Ascending aorta (tissue), 2 donors: ENCODE results near the gene RNF220. TPM values are rescaled to one million over a fixed set of nuclear protein-coding genes. Genes with fewer than 3 reads are reported as not detected.

Source experiments
- DNase-seq, 2 donors: peaks; one replicate each; pipeline ENCODE4 v3.0.0-alpha.2; 2019; ENCODE audit warnings: low spot score in 2 of 2
- H3K27ac ChIP-seq, 2 donors: fragments of 200-600 bp; sonication (generic); one replicate each; pipeline ENCODE4 v1.5.1; 2016 to 2017; ENCODE audit warnings: mild to moderate bottlenecking in 1 of 2
- H3K27me3 ChIP-seq: fragments of 200-600 bp; sonication (generic); one replicate; pipeline ENCODE4 v1.5.1; 2017
- H3K36me3 ChIP-seq, 2 donors: fragments of 200-600 bp; sonication (generic); one replicate each; pipeline ENCODE4 v1.5.1; 2016
- H3K4me1 ChIP-seq, 2 donors: fragments of 200-600 bp; sonication (generic); one replicate each; pipeline ENCODE4 v1.5.1; 2016 to 2017; ENCODE audit warnings: mild to moderate bottlenecking in 1 of 2
- H3K4me3 ChIP-seq, 2 donors: fragments of 200-600 bp; sonication (generic); one replicate each; pipeline ENCODE4 v1.5.1; 2016 to 2017; ENCODE audit warnings: mild to moderate bottlenecking in 1 of 2
- H3K9me3 ChIP-seq, 2 donors: fragments of 200-600 bp; sonication (generic); one replicate each; pipeline ENCODE4 v1.5.1; 2016
- CTCF ChIP-seq, 3 experiments: fragments of 200-600 bp in 2 of 3; fragments of 450-650 bp in 1 of 3; sonication (generic) in 2 of 3; IDR thresholded peaks; one replicate each; pipeline ENCODE4 v1.5.1; 2016 to 2019; ENCODE audit warnings: antibody characterized with exemption in 3 of 3, mild to moderate bottlenecking in 1 of 3, moderate library complexity in 1 of 3
- intact Hi-C: fragments of 100-400 bp; cut with DNase I; formaldehyde crosslinking; loops from one replicate; pipeline ENCODE4 v1.15.1; 2023
- total RNA-seq: library from RNA; depleted of rRNA; stranded (reverse); fragments of >200 nt; gene quantifications from one replicate; pipeline ENCODE4 v1.1.0, GENCODE V29; 2016

RNF220 gene
- total RNA-seq, 1 donor from 2014 or later: 54.8 TPM

GRCh38 chr1:44424747-44425146 lies 19.7 kb downstream of the RNF220 start:
- TF ChIP-seq CTCF (IDR thresholded peaks at IDR 0.05): no peak
- intact Hi-C loops: loop anchor here (2.0 to 5.0 kb wide), 2 partner anchors 56 to 97 kb away; no protein-coding TSS in a partner anchor
- DNase-seq: no peak
- no peaks in the 10 kb centered on the region for H3K27me3 ChIP-seq
- peaks cover 5 to 8% of the 10 kb centered on the region in 2 donors for H3K4me1 ChIP-seq
- no peaks in the 10 kb centered on the region for H3K9me3 ChIP-seq
- no peak overlapping the region for H3K4me3 ChIP-seq
- H3K36me3 ChIP-seq: no peaks in the 10 kb centered on the region
- H3K27ac ChIP-seq: no peak overlapping the region

- Histone ChIP-seq H3K27ac (no peak overlapping the region), H3K27me3 (no peaks in the 10 kb centered on the region), H3K4me1 (peaks cover 5 to 8% of the 10 kb centered on the region in 2 donors), H3K36me3 (no peaks in the 10 kb centered on the region), H3K4me3 (no peak overlapping the region), H3K9me3 (no peaks in the 10 kb centered on the region)
- no peak for TF ChIP-seq CTCF (IDR thresholded peaks at IDR 0.05)
- no peak for DNase-seq
- intact Hi-C loops: loop anchor here (2.0 kb wide), 1 partner anchor 55 kb away; no protein-coding TSS in a partner anchor
Observed at GRCh38 chr1:44425341-44426082, 20.5 kb downstream of the RNF220 start.

- no peaks in the 10 kb centered on the region for H3K36me3 ChIP-seq
- H3K4me3 ChIP-seq: no peak overlapping the region
- DNase-seq: no peak
- no peak for TF ChIP-seq CTCF (IDR thresholded peaks at IDR 0.05)
- intact Hi-C loops: loop anchor here (5.0 kb wide), 1 partner anchor 40 kb away; no protein-coding TSS in a partner anchor
- no peaks in the 10 kb centered on the region for H3K27me3 ChIP-seq
- no peaks in the 10 kb centered on the region for H3K9me3 ChIP-seq
- no peaks in the 10 kb centered on the region for H3K4me1 ChIP-seq
- no peak overlapping the region for H3K27ac ChIP-seq
Observed at GRCh38 chr1:44431861-44432260, 26.8 kb downstream of the RNF220 start.

GRCh38 chr1:44433209-44433608 lies 28.2 kb downstream of the RNF220 start:
- Histone ChIP-seq H3K27ac (no peak overlapping the region), H3K36me3 (no peaks in the 10 kb centered on the region), H3K4me1 (no peaks in the 10 kb centered on the region), H3K9me3 (no peaks in the 10 kb centered on the region), H3K4me3 (no peak overlapping the region), H3K27me3 (no peaks in the 10 kb centered on the region)
- no peak for DNase-seq
- intact Hi-C loops: loop anchor here (5.0 kb wide), 1 partner anchor 39 kb away; no protein-coding TSS in a partner anchor
- TF ChIP-seq CTCF (IDR thresholded peaks at IDR 0.05): no peak

- Histone ChIP-seq H3K36me3 (no peaks in the 10 kb centered on the region), H3K4me3 (no peak overlapping the region), H3K4me1 (no peaks in the 10 kb centered on the region), H3K27ac (no peak overlapping the region), H3K27me3 (no peaks in the 10 kb centered on the region), H3K9me3 (no peaks in the 10 kb centered on the region)
- no peak for DNase-seq
- no peak for TF ChIP-seq CTCF (IDR thresholded peaks at IDR 0.05)
- intact Hi-C loops: no loop called here
Observed at GRCh38 chr1:44436401-44437106, 31.5 kb downstream of the RNF220 start.
